Vagina (tissue), 2 donors: ENCODE results near the gene LAMA2.

Experiments used
- POLR2A ChIP-seq, 2 donors: fragments of 450-650 bp; IDR thresholded peaks; one replicate each; pipeline ENCODE4 v1.6.1; 2017; ENCODE audit warnings: antibody characterized with exemption in 2 of 2, mild to moderate bottlenecking in 2 of 2, moderate library complexity in 2 of 2
- POLR2AphosphoS5 ChIP-seq, 2 donors: sonication (generic); formaldehyde crosslinking; IDR thresholded peaks; one replicate each; pipeline ENCODE4 v1.9.0; 2017; ENCODE audit warnings: antibody characterized with exemption in 2 of 2, mild to moderate bottlenecking in 2 of 2, low read depth in 1 of 2; ENCODE audit not compliant: insufficient read depth in 1 of 2
- TF ChIP-seq, protein P1 (sequence below), 3 experiments: fragments of 450-650 bp in 2 of 3; fragments of 200-600 bp in 1 of 3; sonication (generic) in 1 of 3; IDR thresholded peaks; one replicate each; pipeline ENCODE4 v1.5.1; 2017 to 2019; ENCODE audit warnings: antibody characterized with exemption in 3 of 3, mild to moderate bottlenecking in 2 of 3, moderate library complexity in 2 of 3

DNA sequence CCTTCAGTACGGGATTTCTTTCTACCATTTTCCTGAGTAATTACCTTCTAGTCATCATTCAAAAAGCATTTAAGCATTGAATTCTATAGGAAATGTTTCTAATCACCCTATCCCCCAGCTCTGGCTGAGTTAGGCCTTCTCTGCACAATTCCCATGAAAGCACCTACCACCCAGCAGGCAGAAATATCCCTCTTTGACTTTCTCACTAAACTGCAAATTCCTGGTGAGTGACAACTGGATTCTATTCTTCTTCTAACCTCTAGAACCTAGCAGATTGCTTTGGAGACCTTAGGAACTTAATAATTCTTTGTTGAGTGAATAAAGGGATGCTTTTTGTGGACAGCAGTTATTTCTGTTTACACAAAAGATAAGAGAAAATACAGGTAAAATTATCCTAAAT, 328.7 kb downstream of the LAMA2 start:
- TF ChIP-seq, protein P1, sequence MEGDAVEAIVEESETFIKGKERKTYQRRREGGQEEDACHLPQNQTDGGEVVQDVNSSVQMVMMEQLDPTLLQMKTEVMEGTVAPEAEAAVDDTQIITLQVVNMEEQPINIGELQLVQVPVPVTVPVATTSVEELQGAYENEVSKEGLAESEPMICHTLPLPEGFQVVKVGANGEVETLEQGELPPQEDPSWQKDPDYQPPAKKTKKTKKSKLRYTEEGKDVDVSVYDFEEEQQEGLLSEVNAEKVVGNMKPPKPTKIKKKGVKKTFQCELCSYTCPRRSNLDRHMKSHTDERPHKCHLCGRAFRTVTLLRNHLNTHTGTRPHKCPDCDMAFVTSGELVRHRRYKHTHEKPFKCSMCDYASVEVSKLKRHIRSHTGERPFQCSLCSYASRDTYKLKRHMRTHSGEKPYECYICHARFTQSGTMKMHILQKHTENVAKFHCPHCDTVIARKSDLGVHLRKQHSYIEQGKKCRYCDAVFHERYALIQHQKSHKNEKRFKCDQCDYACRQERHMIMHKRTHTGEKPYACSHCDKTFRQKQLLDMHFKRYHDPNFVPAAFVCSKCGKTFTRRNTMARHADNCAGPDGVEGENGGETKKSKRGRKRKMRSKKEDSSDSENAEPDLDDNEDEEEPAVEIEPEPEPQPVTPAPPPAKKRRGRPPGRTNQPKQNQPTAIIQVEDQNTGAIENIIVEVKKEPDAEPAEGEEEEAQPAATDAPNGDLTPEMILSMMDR (IDR thresholded peaks at IDR 0.05) = no peak
- TF ChIP-seq POLR2AphosphoS5 (IDR thresholded peaks at IDR 0.05; ENCODE audit: insufficient read depth in 1 of 2, low read depth in 1 of 2) = no peak
- no peak for TF ChIP-seq POLR2A (IDR thresholded peaks at IDR 0.05)
